BJ (cell line): Measurements from ENCODE around the gene NR1H2. TPM values are rescaled to one million over a fixed set of nuclear protein-coding genes. Genes with fewer than 3 reads are reported as not detected.
A peak's percentile ranks its signal among the peaks of the same experiment; 100 is the strongest.

ENCODE experiments used
- CTCF ChIA-PET: fragments of 350-600 bp; formaldehyde crosslinking; extraction: SDS; loops from one replicate; lab custom pipeline; 2021; ENCODE audit warnings: antibody characterized with exemption, inconsistent platforms; lab: Yijun Ruan, JAX
- POLR2A ChIA-PET: fragments of 300-600 bp; sonication (Branson Sonifier 250); formaldehyde crosslinking; extraction: SDS; loops from one replicate; lab custom pipeline; 2021; ENCODE audit warnings: antibody characterized with exemption; lab: Charles Lee
- DNase-seq: peaks from one replicate; pipeline ENCODE4 v3.0.0-alpha.2; 2011; ENCODE audit warnings: low read depth
- H3K27me3 ChIP-seq: 2 replicates; pipeline ENCODE4 v1.6.0; 2011; ENCODE audit warnings: low read length; ENCODE audit not compliant: control insufficient read depth, insufficient read depth
- H3K36me3 ChIP-seq: 2 replicates; pipeline ENCODE4 v1.5.1; 2011; ENCODE audit warnings: low read length; ENCODE audit not compliant: control insufficient read depth, insufficient read depth
- H3K4me3 ChIP-seq: 2 replicates; pipeline ENCODE4 v1.5.1; 2011; ENCODE audit warnings: low read depth, mild to moderate bottlenecking, control low read depth, low read length
- CTCF ChIP-seq: IDR thresholded peaks from 2 replicates; pipeline ENCODE4 v1.5.1; 2011; ENCODE audit warnings: low read depth, mild to moderate bottlenecking, control low read depth, inconsistent platforms, low read length, moderate library complexity; ENCODE audit not compliant: insufficient read depth
- polyA plus RNA-seq: library from polyadenylated mRNA; depleted of rRNA; stranded (reverse); fragments of >200 nt; gene quantifications from 2 replicates; pipeline ENCODE4 v1.2.3, GENCODE V29; 2011

Gene NR1H2
- polyA plus RNA-seq, 1 experiment: 78.4 TPM

- POLR2A ChIA-PET: no interaction called here
- Histone ChIP-seq H3K36me3 (no peaks in the 10 kb centered on the region), H3K27me3 (peaks cover 27% of the 10 kb centered on the region), H3K4me3 (no peak overlapping the region)
- no peak for TF ChIP-seq CTCF
- DNase-seq: no peak
- CTCF ChIA-PET: no interaction called here
Observed at GRCh38 chr19:50331994-50332243, 44.3 kb upstream of the NR1H2 start.

- H3K27me3 ChIP-seq: peaks cover 22% of the 10 kb centered on the region
- no peaks in the 10 kb centered on the region for H3K36me3 ChIP-seq
- no peak overlapping the region for H3K4me3 ChIP-seq
- no peak for DNase-seq
- CTCF ChIA-PET: interaction anchor here (1.0 to 1.1 kb wide), 2 partner anchors 10 to 42 kb away, joined by 3 read pairs; no protein-coding TSS in a partner anchor
- TF ChIP-seq CTCF: no peak
- POLR2A ChIA-PET: no interaction called here
Observed at GRCh38 chr19:50332244-50333038, 43.8 kb upstream of the NR1H2 start.

- no peak for TF ChIP-seq CTCF
- H3K4me3 ChIP-seq: peak overlapping the region; percentile 42
- no peak for DNase-seq
- CTCF ChIA-PET: interaction anchor here (1.0 to 1.2 kb wide), 3 partner anchors 11 to 41 kb away, joined by 3 to 5 read pairs (median 3); no protein-coding TSS in a partner anchor
- POLR2A ChIA-PET: no interaction called here
- H3K36me3 ChIP-seq: no peaks in the 10 kb centered on the region
- H3K27me3 ChIP-seq: peaks cover 22% of the 10 kb centered on the region
Observed at GRCh38 chr19:50333235-50333736, 43.0 kb upstream of the NR1H2 start.

- CTCF ChIA-PET: interaction anchor here (1.0 to 1.2 kb wide), 3 partner anchors 11 to 41 kb away, joined by 3 to 5 read pairs (median 3); no protein-coding TSS in a partner anchor
- H3K4me3 ChIP-seq: peak overlapping the region; percentile 42
- DNase-seq: no peak
- no peak for TF ChIP-seq CTCF
- POLR2A ChIA-PET: no interaction called here
- no peaks in the 10 kb centered on the region for H3K36me3 ChIP-seq
- H3K27me3 ChIP-seq: peaks cover 22% of the 10 kb centered on the region
Observed at GRCh38 chr19:50333737-50334617, 42.3 kb upstream of the NR1H2 start.
